Activated CD8-positive, alpha-beta memory T cell treated with anti-CD3 and anti-CD28 coated beads for 4 hours (primary cell): ENCODE data around the gene FXYD2.

Experiments
- DNase-seq, 2 donors: peaks; one replicate each; pipeline ENCODE4 v3.0.0-alpha.2; 2020; ENCODE audit warnings: low read depth in 2 of 2

The FXYD2 gene

DNA sequence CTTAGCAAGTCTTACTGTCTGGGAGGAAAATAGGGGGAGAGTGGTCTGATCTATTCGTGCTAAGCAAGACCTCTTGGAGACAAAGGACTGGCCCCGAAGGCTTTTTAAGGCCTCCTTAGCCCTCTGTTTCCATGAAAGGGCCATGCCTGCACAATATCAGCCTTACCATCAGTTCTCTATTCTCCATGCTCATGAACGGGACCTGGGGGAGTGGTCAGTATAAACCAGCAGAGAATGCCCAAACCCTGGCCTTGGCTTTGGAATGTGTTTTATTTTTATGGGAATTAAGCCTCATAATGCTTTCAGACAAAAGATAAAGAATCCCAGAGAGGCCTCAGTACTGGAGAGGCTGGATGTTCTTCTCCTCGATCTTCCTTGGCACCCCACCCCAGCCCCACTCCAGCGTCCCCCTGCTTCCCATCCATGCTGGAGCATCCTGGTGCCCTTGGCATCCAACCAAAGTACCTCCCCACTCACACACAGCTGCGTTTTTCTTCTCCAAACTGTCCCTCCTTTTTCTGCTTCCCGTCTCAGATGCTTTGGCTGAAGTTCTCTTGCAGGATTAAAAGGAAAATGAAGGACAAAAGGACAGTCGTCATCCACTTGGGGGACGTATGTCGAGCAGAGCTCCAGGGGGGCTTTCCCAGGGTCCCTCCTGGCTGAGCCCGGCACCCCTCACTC lies 33.3 kb upstream of the FXYD2 start:
- no peak for DNase-seq

DNA sequence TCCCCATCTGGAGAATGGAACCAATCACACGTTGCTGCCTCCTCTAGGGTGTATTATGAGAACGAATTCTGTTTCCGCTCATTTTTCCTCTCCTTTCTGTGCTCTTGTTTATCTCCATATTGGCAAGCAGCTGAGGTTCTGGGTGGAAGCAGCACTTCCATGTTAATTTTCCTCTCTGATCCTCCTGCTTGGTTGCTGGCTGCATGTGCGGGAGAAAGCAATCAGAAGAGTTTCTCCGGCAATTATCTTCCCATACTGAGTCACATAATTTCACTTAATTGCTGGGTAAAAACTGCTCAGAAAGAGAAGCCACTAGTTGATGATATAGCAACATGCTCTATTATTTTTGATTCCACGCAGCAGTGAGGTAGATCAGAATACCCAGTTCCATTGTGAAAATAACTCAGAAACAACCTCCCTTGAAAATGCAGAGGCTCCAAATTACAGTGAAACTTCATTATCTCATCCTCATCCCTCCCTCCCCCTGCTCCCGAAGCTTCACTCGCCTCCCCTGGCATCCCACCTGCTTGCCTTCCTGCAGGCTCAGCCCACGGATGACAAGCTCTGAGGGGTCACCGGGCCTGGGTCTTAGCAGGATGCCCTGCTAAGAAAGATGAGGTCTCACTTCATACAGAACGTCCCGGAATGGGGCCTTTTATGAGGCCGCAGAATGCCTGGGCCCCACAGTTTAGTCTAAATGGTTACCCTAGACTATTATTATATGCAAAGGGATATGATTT lies 31.5 kb upstream of the FXYD2 start:
- no peak for DNase-seq

DNA sequence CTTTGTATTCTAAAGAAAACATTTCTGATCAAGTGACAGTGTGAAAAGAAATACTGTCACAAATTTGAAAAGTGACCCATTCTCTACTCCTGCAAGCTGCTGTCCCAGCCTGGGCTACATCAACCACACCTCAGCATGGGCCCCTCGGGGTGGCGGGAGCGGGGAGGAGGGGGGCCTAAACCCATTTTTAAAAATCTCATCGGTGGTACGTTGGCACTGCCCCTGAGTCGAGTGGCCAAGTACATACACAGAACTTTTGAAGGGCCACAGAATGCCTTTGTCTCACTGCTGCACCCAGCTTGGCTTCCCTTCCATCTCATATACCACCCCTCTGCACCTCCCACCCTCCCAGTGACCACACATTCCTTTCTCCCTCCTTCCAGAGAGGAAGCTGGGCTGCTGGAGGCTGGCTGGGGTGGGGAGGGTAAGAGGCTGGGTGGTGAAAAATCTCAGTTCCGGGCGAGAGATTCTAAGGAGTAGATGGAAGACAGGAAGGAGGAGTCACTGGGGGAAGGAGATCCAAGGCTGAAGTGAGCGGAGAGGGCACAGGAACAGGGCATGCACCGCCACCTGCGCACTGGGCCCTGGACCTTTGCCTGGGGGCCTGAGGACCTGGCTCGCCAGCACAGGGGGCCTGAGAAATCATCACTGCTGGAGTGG lies 30.8 kb upstream of the FXYD2 start:
- DNase-seq = no peak

GRCh38 chr11:117852309-117852708 lies 27.8 kb upstream of the FXYD2 start:
- DNase-seq = no peak

- DNase-seq = no peak
These were observed 27.3 kb upstream of the FXYD2 start for GRCh38 chr11:117851852-117852251.

DNA sequence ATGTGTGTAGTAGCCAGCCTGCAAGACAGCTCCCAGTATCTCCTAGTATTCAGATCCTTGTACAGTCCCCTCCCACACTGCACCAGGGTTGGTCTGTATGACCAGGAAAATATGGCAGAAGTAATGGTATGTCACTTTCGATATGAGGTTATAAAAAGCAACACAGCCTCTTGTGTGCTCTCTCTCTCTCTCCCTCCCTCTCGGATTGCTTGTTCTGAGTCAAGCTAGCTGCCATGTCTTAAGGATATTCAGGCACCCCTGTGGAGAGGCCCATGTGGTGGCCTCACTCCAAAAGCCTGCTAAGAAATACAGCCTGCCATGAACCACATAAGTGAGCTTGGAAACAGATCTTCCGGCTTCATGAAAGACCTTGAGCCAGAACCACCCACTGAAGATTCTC lies 26.6 kb upstream of the FXYD2 start:
- no peak for DNase-seq

GRCh38 chr11:117849781-117850414 lies 25.4 kb upstream of the FXYD2 start:
- no peak for DNase-seq

DNA sequence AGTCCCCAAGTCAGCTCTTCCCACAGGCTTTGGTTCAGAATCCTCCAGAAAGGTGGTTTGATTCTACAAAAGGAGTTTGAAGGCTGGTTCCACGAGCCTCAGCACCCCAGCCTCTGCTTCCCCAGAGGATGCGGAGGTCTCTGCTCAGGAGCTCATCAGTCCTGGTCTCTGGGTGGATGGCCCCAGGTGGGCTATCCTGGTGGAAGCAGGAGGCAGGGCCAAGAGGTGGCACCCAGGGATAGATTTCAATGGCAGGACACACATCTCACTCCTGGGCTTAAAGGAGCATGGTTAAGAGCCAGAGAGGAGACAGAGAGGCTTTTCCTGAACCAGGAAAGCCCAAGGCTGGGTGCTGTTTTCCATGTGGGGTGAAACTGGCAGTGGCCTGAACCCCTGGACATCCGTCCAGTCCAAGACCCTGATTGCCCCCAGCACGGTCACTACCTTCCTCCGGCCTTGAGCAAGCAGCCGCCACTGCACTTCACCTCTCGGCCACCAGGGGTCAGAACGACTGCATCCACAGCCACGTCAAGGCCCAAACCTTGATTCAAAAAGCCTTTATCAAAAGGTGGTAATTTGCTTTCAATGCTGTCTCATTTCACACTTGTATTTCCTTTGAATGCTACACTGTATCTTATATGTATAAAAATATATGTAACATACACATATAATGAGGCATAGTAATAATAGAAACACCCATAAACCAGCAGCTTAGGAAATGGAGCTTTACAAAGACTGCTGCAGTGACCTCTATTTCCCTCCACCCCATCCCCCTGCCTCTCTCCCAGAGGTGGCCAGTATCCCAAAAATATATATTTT lies 19.3 kb upstream of the FXYD2 start:
- peak; percentile 57 to 64 for DNase-seq

DNA sequence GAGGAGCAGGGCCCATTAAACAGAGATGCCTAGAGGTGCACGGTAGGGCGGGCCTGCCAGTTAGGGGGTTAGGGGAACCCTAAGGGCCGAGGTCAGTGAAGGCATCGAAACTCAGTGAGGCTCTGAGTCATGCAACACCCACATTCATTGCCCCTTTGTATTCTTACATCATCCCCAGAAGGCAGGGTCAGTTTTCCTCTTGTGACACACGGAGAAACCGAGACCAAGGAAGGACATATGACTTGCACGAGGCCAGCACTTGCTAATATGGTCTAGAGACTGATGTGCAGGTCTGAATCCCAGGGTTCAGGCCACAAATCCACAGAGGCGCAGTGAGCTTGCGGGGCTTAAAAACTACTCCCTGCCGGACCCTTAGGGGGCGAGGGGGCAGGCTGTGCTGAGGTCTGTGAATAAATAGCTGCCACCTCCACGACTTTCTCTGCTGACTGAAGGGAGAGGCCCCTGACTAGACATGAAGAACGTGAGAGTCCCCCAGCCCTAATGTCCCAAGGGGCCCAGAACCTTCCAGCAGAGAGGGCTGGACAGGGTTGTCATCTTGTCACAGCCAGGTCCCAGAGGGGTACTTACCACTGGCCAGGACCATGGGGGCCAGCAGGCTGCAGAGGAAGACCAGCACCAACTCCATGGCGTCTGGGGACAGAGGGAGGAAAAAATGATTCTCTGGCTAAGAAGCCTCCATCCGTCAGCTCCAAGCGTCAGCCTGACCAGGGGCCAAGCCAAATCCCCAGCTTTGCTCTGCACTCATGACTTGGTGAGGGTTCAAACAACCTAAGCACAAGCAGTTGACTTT lies 17.8 kb upstream of the FXYD2 start:
- no peak for DNase-seq

DNA sequence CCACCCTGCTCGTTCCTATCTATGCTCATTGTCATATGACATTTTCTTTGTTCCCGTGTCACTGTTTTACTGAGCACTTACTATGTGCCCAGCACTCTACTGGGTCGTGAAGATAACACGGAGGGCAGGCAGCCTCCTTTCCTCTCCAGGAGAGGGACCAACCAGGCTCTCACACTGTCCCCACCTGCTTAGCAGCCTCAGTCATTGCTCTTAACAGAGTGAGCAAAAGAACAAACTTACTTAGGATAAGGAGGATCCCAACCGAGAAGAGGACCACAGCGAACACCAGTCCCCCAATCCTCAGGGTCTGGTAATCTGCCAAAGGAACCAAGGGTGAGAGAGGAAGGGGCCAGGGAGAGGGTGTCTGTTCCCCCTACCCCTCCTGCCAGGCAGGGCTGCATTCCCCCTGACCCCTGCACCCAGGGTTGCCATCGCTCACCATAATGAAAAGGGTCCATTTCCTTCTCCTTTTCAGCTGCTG lies 17.0 kb upstream of the FXYD2 start:
- DNase-seq = no peak

DNA sequence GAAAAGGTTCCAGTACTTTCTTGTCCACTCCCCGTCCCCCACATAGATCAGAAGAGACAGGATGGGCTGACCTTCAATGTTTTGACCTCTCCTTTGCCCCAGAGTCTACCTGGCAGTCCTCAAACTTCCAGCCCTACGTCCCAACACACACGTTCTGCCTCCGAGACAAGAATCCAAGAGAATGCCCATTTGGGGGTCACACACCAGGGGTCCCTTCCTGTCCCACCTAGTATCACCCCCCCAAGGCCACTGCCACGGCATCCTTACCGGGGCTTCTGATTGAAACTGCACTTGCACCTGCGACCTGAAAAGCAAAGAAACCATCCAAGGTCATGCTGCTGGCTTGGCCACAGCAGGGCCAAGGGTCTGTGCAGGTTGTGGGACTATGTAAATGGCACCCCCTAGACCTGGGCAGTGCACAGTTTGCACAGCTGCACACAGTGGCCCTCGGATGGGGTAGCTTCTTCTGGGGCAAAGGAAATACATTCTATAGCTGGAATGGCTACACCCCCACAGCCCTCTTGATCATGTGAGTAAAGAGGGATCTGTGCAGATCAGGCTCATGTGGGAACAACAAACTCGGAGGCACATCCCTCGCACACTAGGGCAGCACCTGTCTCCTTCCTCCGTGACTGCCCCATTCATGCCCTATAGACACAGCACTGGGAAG lies 16.5 kb upstream of the FXYD2 start:
- DNase-seq = no peak

DNA sequence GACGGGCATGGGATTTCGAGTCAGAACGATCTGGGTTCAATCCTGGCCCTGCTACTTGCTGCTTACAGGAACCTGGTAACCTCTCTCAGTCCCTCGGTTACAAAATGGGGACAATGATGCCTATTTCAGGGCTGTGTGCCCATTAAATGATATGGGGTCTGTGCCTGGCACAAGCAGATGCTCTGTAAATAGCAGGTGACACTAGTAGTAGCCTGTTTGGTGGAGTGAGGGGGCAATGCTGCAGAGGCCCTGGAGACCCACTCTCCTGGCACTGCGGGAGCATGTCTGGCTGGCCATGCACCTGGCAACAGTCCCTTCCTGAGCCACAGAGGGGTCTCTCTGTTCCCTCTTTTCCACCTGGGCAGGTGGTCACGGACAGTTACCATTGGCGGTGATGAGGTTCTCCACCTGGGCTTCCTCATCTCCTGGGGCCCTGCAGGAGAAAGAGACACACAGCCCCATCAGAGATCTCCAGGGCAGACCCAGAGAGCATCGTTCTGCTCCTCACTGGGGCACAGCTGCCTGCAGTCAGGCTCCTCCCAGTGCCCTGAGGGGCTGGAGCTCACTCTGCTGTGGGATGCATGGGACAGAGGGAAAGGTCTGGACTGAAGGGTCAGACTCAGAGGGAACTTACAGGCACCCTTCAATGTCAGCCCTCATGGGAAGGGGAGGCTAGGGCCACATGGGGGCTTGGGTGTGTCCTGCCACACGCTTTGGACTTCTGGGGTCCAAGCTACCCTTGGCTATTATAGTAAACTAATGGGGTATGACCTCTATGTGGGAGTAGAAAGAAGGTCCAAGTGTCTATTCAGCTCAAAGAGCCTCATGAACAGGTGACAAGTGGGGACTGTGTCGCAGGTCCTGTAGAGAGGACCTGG lies 15.6 kb upstream of the FXYD2 start:
- DNase-seq = no peak

DNA sequence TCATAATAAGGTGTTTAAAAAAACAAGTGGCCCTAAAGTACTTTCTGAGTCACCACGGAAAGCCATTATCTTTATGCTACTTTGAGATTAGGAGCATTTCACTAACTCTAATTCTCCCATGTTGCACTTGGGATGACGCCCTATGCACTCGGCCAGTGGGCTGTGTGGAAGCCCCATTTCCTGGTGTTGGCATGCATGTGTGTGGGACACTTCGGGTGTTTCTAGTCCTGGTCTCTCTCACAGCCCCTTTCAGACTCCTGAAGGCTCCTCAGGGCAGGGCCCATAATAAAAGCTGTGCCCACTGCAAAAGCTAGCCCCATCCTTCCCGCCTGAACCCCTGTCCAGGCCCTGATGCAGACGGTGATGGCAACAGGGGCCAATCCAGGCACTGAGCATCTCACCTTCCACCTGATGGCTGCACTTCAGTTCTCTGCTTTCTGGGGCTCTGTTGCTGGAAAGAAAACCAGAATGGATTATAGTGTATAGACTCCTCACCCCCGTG lies 14.9 kb upstream of the FXYD2 start:
- DNase-seq = no peak

DNA sequence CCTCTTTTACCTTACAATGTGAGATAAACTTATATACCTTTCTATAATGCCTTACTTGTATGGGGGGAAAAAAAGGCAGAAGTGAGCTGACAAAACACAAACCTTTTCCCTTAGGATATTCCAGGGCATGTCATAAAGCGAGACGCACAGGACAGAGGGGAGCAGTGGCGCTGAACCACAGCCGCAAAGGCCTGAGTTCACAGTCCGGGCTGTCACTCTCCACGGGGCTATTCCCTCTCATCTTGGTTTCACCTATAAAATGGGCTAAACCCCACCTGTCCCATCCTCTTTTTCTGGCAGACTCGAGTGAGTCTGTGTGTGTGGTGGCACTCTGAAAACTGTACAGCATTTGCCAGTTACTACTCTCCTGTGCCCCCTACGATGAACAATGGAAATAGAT lies 14.4 kb upstream of the FXYD2 start:
- DNase-seq = no peak

GRCh38 chr11:117837791-117838190 lies 13.2 kb upstream of the FXYD2 start:
- DNase-seq = no peak

- no peak for DNase-seq
These were observed 12.7 kb upstream of the FXYD2 start for GRCh38 chr11:117837070-117837776.

DNA sequence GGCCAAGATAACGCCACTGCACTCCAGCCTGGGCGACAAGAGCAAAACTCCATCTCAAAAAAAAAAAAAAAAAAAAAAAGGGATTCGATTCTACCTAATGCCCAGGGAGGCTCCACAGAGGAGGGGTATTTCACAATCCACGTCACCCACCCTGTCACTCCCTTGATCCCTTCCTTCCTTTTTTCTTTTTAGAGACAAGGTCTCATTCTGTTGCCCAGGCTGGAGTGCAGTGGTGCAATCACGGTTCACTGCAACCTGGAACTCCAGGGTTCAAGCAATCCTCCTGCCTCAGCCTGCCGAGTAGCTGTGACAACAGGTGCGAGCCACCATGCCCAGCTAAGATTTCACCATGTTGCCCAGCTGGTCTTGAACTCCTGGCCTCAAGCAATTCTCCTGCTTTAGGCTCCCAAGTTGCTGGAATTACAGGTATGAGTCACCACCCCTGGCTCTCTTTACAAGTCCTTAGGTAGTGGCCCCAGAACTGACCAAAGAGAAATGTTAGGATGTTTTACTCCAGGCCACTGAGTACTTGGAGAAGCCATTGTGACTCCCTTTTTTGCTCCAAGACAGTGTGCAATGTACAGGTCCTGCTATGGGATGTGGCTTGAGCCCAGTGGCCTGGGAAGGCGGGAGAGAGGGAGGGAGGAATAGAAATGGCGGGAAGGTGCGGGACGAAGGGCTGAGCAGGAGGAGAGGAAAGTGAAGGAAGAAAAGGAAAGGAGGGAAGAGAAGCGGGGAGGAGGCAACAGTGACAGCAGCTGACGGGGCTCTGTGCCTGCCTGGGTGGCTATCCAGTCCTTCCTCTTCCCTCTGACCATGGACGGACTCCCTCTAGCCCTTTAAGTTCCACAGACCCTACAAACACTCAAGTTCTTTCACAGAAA lies 11.8 kb upstream of the FXYD2 start:
- no peak for DNase-seq
